ENCODE measurements around the gene FDX2. TPM values are rescaled to one million over a fixed set of nuclear protein-coding genes. Genes with fewer than 3 reads are reported as not detected.

The FDX2 gene
- total RNA-seq, 1 experiment from 2014 or later = 26.2 TPM

- TF ChIP-seq ATF2 (CRISPR knock-in tag; IDR thresholded peaks at IDR 0.05; ENCODE audit: borderline replicate concordance, low read depth) (no peak), USF2 (CRISPR knock-in tag; IDR thresholded peaks at IDR 0.05) (peak; percentile 77), ERG (CRISPR knock-in tag; IDR thresholded peaks at IDR 0.05) (no peak), JAZF1 (CRISPR knock-in tag; IDR thresholded peaks at IDR 0.05) (no peak), TP53 (CRISPR knock-in tag; IDR thresholded peaks at IDR 0.05) (0 out of 2 replicates have a peak, but pooled peaks have one; percentile 54), ZNF423 (CRISPR knock-in tag; IDR thresholded peaks at IDR 0.05) (no peak), ARID4B (CRISPR knock-in tag; IDR thresholded peaks at IDR 0.05; ENCODE audit: borderline replicate concordance) (peak; percentile 50; the same call in 1 of the 2 replicates), PRDM15 (CRISPR knock-in tag; IDR thresholded peaks at IDR 0.05) (0 out of 2 replicates have a peak, but pooled peaks have one; percentile 16), ZBTB43 (CRISPR knock-in tag; IDR thresholded peaks at IDR 0.05) (peak; percentile 62; the same call in 1 of the 2 replicates), CTCF (IDR thresholded peaks at IDR 0.05) (no peak), GRHL2 (CRISPR knock-in tag; IDR thresholded peaks at IDR 0.05; ENCODE audit: insufficient replicate concordance, severe bottlenecking) (no peak), ZSCAN18 (CRISPR knock-in tag; IDR thresholded peaks at IDR 0.05) (no peak), CREB1 (CRISPR knock-in tag; IDR thresholded peaks at IDR 0.05) (no peak), MYBL2 (CRISPR knock-in tag; IDR thresholded peaks at IDR 0.05) (0 out of 2 replicates have a peak, but pooled peaks have one; percentile 18), NFATC4 (CRISPR knock-in tag; IDR thresholded peaks at IDR 0.05) (no peak), SP1 (CRISPR knock-in tag; conservative IDR thresholded peaks at IDR 0.05) (no peak; the same call in 1 of the 2 replicates), ZNF263 (CRISPR knock-in tag; IDR thresholded peaks at IDR 0.05; ENCODE audit: low read depth) (no peak), GABPB1 (CRISPR knock-in tag; IDR thresholded peaks at IDR 0.05) (no peak), NFE2L1 (CRISPR knock-in tag; IDR thresholded peaks at IDR 0.05) (peak; percentile 11; the same call in 1 of the 2 replicates), TEAD1 (CRISPR knock-in tag; IDR thresholded peaks at IDR 0.05) (no peak; the same call in 1 of the 2 replicates)
These were observed 26.5 kb downstream of the FDX2 start (continued) for GRCh38 chr19:10289167-10289835.

All from WTC11 (cell line).